Measurements from ENCODE around the gene CTBP1. TPM values are rescaled to one million over a fixed set of nuclear protein-coding genes. Genes with fewer than 3 reads are reported as not detected.

The CTBP1 gene
- total and polyA plus RNA-seq, 9 of the 15 experiments (the other 6 are each of a cell fraction or from before 2014, with no cell fraction given): 14.5 to 162 (median 68.2) TPM

GRCh38 chr4:1164956-1165545, 83.9 kb downstream of the CTBP1 start (continued):
- TF ChIP-seq DEAF1 (CRISPR knock-in tag; IDR thresholded peaks at IDR 0.05) (no peak), MXD1 (CRISPR knock-in tag; IDR thresholded peaks at IDR 0.05; ENCODE audit: borderline replicate concordance, poor library complexity, severe bottlenecking) (no peak), ETS1 (conservative IDR thresholded peaks at IDR 0.05; ENCODE audit: control insufficient read depth, low read depth, low read length) (no peak), ETS2 (tag; IDR thresholded peaks at IDR 0.05; ENCODE audit: borderline replicate concordance, poor library complexity, severe bottlenecking) (no peak), POLR3G (IDR thresholded peaks at IDR 0.05; ENCODE audit: extremely low read depth, insufficient read length, insufficient replicate concordance) (no peak), HOMEZ (CRISPR knock-in tag; IDR thresholded peaks at IDR 0.05) (no peak), BDP1 (IDR thresholded peaks at IDR 0.05; ENCODE audit: insufficient read depth, insufficient read length) (no peak), PHB2 (IDR thresholded peaks at IDR 0.05; ENCODE audit: low read depth) (no peak), TAL1 (IDR thresholded peaks at IDR 0.05) (no peak), SMARCA5 (IDR thresholded peaks at IDR 0.05) (no peak), ZBTB17 (CRISPR knock-in tag; IDR thresholded peaks at IDR 0.05) (no peak)

Measured in K562 (cell line).